Upper lobe of right lung (tissue), 1 donor: Measurements from ENCODE around the gene CACNA1B. TPM values are rescaled to one million over a fixed set of nuclear protein-coding genes. Genes with fewer than 3 reads are reported as not detected.
A peak's percentile ranks its signal among the peaks of the same experiment; 100 is the strongest.

ENCODE experiments used
- ATAC-seq: fragments of 200-7000 bp; cut with Tn5 transposase; one replicate; pipeline ENCODE4 v1.9.1; 2020; ENCODE audit warnings: mild to moderate bottlenecking, moderate library complexity
- DNase-seq: peaks from one replicate; pipeline ENCODE4 v3.0.0-alpha.2; 2020
- H3K27ac ChIP-seq: fragments of 200-600 bp; one replicate; pipeline ENCODE4 v1.8.0; 2022
- H3K27me3 ChIP-seq: fragments of 200-600 bp; one replicate; pipeline ENCODE4 v1.8.0; 2022; ENCODE audit warnings: mild to moderate bottlenecking
- H3K36me3 ChIP-seq: fragments of 200-600 bp; one replicate; pipeline ENCODE4 v1.8.0; 2022
- H3K4me1 ChIP-seq: fragments of 200-600 bp; one replicate; pipeline ENCODE4 v1.8.0; 2022
- H3K4me3 ChIP-seq: fragments of 200-600 bp; one replicate; pipeline ENCODE4 v1.8.0; 2022; ENCODE audit warnings: mild to moderate bottlenecking
- H3K9me3 ChIP-seq: fragments of 200-600 bp; one replicate; pipeline ENCODE4 v1.8.0; 2022
- intact Hi-C: fragments of 100-400 bp; cut with DNase I; formaldehyde crosslinking; loops from one replicate; pipeline ENCODE4 v1.11.0; 2022
- total RNA-seq: library from RNA; stranded (reverse); fragmentation: NEBNext Ultra II Directional; extraction: Animal tissue kit (Norgen Biotek cat#: 25700); gene quantifications from one replicate; pipeline ENCODE4 v1.2.1, GENCODE V29; 2021
- TF ChIP-seq, protein P1 (sequence below): fragments of 200-600 bp; IDR thresholded peaks from one replicate; pipeline ENCODE4 v1.8.0; 2022; ENCODE audit warnings: antibody characterized with exemption
- donor health status: DM: no; HTN: yes; CAD: no; lungs with severe emphysema.

Gene CACNA1B
- total RNA-seq, 1 donor from 2014 or later = 0.29 TPM

DNA sequence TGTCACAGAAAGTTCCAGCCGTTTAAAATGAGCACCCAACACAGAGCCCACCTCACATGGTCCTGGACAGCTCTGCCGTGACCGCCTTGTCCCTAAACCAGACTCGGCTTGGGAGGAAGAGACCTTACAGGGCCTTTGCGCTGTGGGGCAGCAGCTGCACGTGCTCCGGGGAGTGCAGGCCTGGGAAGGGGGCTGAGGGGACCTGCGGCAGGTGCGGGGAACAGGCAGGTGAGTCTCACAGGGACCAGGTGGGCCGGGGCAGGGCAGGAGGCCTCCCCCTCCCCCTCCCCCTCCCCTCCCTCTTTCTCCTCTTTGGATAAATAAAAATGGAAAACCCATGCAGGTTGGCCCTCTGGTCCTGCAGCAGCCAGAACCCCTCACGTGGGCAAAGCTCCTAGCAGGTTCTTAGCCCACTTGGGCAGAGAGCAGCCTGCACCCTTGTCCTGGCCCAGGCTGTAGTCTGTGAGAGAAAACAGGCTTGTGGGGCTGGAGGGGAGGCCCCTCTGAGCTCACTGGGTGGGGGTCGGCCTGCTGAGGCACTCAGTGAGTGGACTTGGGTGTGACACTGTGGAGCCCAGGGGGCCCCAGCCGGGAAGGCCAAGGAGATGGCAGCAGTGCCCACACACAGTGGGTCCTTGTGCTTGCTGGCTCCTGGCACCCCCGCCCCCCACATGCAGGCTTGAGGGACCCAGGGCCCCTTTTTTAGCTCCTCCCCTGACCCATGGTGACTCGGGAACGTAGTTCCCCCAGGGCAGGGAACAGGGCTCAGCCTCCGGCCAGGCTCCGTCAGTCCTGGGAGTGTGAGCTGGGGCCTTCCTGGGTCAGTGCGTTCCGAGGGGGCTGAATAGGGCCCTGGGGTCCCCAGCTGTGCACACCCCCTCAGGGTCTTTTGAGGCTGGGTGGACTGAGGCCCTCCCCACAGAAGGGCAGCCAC is 40.0 kb upstream of the CACNA1B start:
- Histone ChIP-seq H3K4me3 (no peak overlapping the region), H3K36me3 (peaks cover 46% of the 10 kb centered on the region), H3K9me3 (no peaks in the 10 kb centered on the region), H3K4me1 (no peaks in the 10 kb centered on the region), H3K27me3 (no peaks in the 10 kb centered on the region), H3K27ac (no peak overlapping the region)
- TF ChIP-seq, protein P1, sequence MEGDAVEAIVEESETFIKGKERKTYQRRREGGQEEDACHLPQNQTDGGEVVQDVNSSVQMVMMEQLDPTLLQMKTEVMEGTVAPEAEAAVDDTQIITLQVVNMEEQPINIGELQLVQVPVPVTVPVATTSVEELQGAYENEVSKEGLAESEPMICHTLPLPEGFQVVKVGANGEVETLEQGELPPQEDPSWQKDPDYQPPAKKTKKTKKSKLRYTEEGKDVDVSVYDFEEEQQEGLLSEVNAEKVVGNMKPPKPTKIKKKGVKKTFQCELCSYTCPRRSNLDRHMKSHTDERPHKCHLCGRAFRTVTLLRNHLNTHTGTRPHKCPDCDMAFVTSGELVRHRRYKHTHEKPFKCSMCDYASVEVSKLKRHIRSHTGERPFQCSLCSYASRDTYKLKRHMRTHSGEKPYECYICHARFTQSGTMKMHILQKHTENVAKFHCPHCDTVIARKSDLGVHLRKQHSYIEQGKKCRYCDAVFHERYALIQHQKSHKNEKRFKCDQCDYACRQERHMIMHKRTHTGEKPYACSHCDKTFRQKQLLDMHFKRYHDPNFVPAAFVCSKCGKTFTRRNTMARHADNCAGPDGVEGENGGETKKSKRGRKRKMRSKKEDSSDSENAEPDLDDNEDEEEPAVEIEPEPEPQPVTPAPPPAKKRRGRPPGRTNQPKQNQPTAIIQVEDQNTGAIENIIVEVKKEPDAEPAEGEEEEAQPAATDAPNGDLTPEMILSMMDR = no peak
- intact Hi-C loops = no loop called here
- DNase-seq (no peak), ATAC-seq (peak; percentile 16)

DNA sequence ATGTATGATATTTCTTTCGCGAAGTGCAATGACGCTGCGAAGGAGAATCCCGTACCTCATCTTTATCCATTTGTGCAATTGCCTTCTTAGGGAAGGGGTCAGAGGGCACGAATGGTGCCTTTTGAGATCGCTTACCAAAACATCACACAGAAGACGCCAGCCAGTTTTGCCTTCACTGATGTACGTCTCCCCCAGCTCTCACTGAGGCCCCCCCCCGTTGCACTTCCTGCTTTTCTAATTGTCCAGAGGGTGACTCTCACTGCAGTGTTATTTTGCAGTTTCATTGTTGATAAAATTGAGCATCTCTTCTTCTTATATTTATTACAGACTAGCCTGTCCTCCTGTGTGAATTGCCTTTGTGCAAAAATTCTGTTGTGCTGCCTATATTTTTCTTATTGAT is 39.0 kb upstream of the CACNA1B start:
- no peak overlapping the region for H3K4me3 ChIP-seq
- no peaks in the 10 kb centered on the region for H3K4me1 ChIP-seq
- no peak for ATAC-seq
- DNase-seq = no peak
- no peaks in the 10 kb centered on the region for H3K9me3 ChIP-seq
- intact Hi-C loops = no loop called here
- TF ChIP-seq, protein P1 = no peak
- H3K27ac ChIP-seq = no peak overlapping the region
- peaks cover 36% of the 10 kb centered on the region for H3K36me3 ChIP-seq
- no peaks in the 10 kb centered on the region for H3K27me3 ChIP-seq

DNA sequence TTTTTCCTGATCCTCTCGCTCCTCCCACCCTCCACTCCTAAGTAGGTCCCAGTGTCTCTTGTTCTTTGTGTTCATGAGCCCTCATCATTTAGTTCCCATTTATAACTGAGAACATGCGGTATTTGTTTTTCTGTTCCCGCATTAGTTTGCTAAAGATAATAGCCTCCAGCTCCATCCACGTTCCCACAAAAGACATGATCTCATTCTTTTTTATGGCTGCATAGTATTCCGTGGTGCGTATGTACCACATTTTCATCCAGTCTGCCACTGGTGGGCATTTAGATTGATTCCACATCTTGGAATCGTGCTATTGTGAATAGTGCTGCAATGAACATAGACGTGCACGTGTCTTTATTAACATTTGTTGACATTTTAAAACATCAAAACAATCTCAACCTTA is 34.2 kb upstream of the CACNA1B start:
- no peak for DNase-seq
- TF ChIP-seq, protein P1 = no peak
- ATAC-seq = no peak
- Histone ChIP-seq H3K27me3 (no peaks in the 10 kb centered on the region), H3K4me3 (no peak overlapping the region), H3K9me3 (no peaks in the 10 kb centered on the region), H3K36me3 (no peaks in the 10 kb centered on the region), H3K27ac (no peak overlapping the region), H3K4me1 (no peaks in the 10 kb centered on the region)
- intact Hi-C loops = no loop called here

GRCh38 chr9:137851516-137852267 is 25.9 kb upstream of the CACNA1B start:
- ATAC-seq (no peak), DNase-seq (no peak)
- Histone ChIP-seq H3K9me3 (peaks cover 15% of the 10 kb centered on the region), H3K4me3 (no peak overlapping the region), H3K27ac (no peak overlapping the region), H3K4me1 (no peaks in the 10 kb centered on the region), H3K36me3 (no peaks in the 10 kb centered on the region), H3K27me3 (no peaks in the 10 kb centered on the region)
- intact Hi-C loops = no loop called here
- TF ChIP-seq, protein P1 = no peak

DNA sequence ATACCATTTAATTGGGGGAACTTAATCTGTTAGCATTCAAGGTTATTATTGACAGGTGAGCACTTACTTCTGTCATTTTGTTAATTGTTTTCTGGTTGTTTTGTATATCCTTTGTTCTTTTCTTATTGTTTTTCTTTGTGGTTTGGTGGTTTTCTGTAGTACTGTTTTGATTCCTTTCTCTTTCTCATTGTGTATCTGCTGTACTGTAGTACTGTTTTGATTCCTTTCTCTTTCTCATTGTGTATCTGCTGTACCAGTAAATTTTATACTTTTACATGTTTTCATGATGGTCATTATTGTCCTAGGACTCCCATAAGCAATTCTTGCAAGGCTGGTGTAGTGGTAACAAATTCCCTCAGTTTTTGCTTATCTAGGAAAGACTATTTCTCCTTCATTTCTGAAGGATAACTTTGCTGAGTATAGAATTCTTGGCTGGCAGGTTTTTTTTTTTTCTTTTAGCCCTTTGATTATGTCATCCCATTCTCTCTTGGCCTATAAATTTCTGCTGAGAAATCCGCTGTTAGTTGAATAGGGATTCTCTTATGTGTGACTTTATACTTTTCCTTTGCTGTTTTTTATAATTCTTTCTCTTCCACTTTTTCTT is 24.1 kb upstream of the CACNA1B start:
- Histone ChIP-seq H3K4me3 (no peak overlapping the region), H3K9me3 (peaks cover 15% of the 10 kb centered on the region), H3K27me3 (no peaks in the 10 kb centered on the region), H3K4me1 (no peaks in the 10 kb centered on the region), H3K36me3 (no peaks in the 10 kb centered on the region), H3K27ac (no peak overlapping the region)
- TF ChIP-seq, protein P1 = no peak
- intact Hi-C loops = no loop called here
- DNase-seq (no peak), ATAC-seq (no peak)
